ENCODE results near the gene C1GALT1C1L. TPM values are rescaled to one million over a fixed set of nuclear protein-coding genes. Genes with fewer than 3 reads are reported as not detected.

Gene C1GALT1C1L
- total RNA-seq (2012; rRNA removed), result 0.22 and 0.25 TPM in 2 replicates

DNA sequence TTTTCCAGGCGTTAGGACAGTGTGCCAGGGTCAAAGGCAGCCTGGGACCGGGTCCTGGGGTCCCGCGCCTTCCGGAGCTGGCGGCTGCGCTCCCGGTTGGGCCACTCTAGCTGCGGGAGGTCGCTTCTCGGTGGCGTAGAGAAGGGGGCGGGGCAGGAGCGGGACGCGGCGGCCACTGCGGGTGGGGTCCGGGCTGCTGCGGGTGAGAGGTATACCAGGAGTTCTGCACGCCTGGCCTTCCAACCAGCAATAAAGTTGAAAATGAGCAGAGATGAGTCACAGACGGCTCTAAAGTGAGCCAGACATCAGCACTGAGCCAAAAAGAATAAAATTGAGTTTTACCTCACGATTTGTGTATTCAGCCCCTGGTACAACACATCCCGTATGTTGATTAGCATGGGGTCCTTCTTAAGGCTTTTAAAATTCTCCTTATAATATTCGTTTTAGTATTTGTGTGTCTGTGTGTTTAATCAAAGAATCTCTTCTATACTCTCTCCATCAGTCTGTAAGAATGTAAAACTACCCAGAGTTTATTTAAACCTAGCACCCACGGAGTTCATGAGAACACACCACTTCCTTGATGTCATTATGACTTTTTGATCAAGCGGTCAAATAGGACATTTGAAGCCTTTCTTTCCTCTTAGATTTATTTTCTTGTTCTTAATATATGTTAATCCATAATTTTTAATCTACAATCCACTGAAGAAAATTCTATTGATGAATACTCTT, at the start of gene C1GALT1C1L:
C1GALT1C1L (minus strand) TSS at position 108 of the 729 bp plus-strand sequence; CDS start at position 1, 107 bp downstream.
- Histone ChIP-seq H3K27me3 (ENCODE audit: control insufficient read depth, insufficient read depth, low read length) (no peaks in the 10 kb centered on the region), H3K4me1 (ENCODE audit: control insufficient read depth, insufficient read depth, low read length) (peaks cover 7% of the 10 kb centered on the region), H3K9me3 (replicated peaks; ENCODE audit: low read length) (no peaks in the 10 kb centered on the region), H3K9ac (ENCODE audit: low read depth, low read length) (peak within 1 kb of the TSS; percentile 38), H3K4me3 (ENCODE audit: low read length) (peak within 1 kb of the TSS; percentile 67), H3K4me2 (ENCODE audit: low read length) (peak within 1 kb of the TSS; percentile 80), H3K36me3 (ENCODE audit: insufficient read depth, low read length) (no peaks in the 10 kb centered on the region)

GRCh38 chr2:43725711-43726246, 49.5 kb upstream of the C1GALT1C1L start:
- H3K27me3 ChIP-seq (ENCODE audit: control insufficient read depth, insufficient read depth, low read length), result no peaks in the 10 kb centered on the region
- H3K36me3 ChIP-seq (ENCODE audit: insufficient read depth, low read length), result no peaks in the 10 kb centered on the region
- H3K9me3 ChIP-seq (replicated peaks; ENCODE audit: low read length), result no peaks in the 10 kb centered on the region
- H3K4me2 ChIP-seq (ENCODE audit: low read length), result no peak overlapping the region
- H3K9ac ChIP-seq (ENCODE audit: low read depth, low read length), result no peak overlapping the region
- H3K4me3 ChIP-seq (ENCODE audit: low read length), result no peak overlapping the region
- H3K4me1 ChIP-seq (ENCODE audit: control insufficient read depth, insufficient read depth, low read length), result peaks cover 11% of the 10 kb centered on the region

GRCh38 chr2:43724728-43725526, 48.7 kb upstream of the C1GALT1C1L start:
- H3K9me3 ChIP-seq (replicated peaks; ENCODE audit: low read length), result no peaks in the 10 kb centered on the region
- H3K9ac ChIP-seq (ENCODE audit: low read depth, low read length), result no peak overlapping the region
- H3K4me3 ChIP-seq (ENCODE audit: low read length), result no peak overlapping the region
- H3K36me3 ChIP-seq (ENCODE audit: insufficient read depth, low read length), result no peaks in the 10 kb centered on the region
- no peak overlapping the region for H3K4me2 ChIP-seq (ENCODE audit: low read length)
- peaks cover 9% of the 10 kb centered on the region for H3K4me1 ChIP-seq (ENCODE audit: control insufficient read depth, insufficient read depth, low read length)
- H3K27me3 ChIP-seq (ENCODE audit: control insufficient read depth, insufficient read depth, low read length), result no peaks in the 10 kb centered on the region

GRCh38 chr2:43718530-43719124, 42.4 kb upstream of the C1GALT1C1L start:
- Histone ChIP-seq H3K4me1 (ENCODE audit: control insufficient read depth, insufficient read depth, low read length) (peaks cover 22% of the 10 kb centered on the region), H3K9ac (ENCODE audit: low read depth, low read length) (no peak overlapping the region), H3K27me3 (ENCODE audit: control insufficient read depth, insufficient read depth, low read length) (no peaks in the 10 kb centered on the region), H3K9me3 (replicated peaks; ENCODE audit: low read length) (no peaks in the 10 kb centered on the region), H3K36me3 (ENCODE audit: insufficient read depth, low read length) (no peaks in the 10 kb centered on the region), H3K4me2 (ENCODE audit: low read length) (no peak overlapping the region), H3K4me3 (ENCODE audit: low read length) (no peak overlapping the region)

GRCh38 chr2:43717322-43717721, 41.1 kb upstream of the C1GALT1C1L start:
- peaks cover 27% of the 10 kb centered on the region for H3K4me1 ChIP-seq (ENCODE audit: control insufficient read depth, insufficient read depth, low read length)
- H3K36me3 ChIP-seq (ENCODE audit: insufficient read depth, low read length), result no peaks in the 10 kb centered on the region
- no peaks in the 10 kb centered on the region for H3K27me3 ChIP-seq (ENCODE audit: control insufficient read depth, insufficient read depth, low read length)
- H3K4me2 ChIP-seq (ENCODE audit: low read length), result no peak overlapping the region
- H3K4me3 ChIP-seq (ENCODE audit: low read length), result no peak overlapping the region
- H3K9me3 ChIP-seq (replicated peaks; ENCODE audit: low read length), result no peaks in the 10 kb centered on the region
- no peak overlapping the region for H3K9ac ChIP-seq (ENCODE audit: low read depth, low read length)

- Histone ChIP-seq H3K36me3 (ENCODE audit: insufficient read depth, low read length) (no peaks in the 10 kb centered on the region), H3K4me1 (ENCODE audit: control insufficient read depth, insufficient read depth, low read length) (peaks cover 27% of the 10 kb centered on the region), H3K27me3 (ENCODE audit: control insufficient read depth, insufficient read depth, low read length) (no peaks in the 10 kb centered on the region), H3K9ac (ENCODE audit: low read depth, low read length) (no peak overlapping the region), H3K9me3 (replicated peaks; ENCODE audit: low read length) (no peaks in the 10 kb centered on the region), H3K4me3 (ENCODE audit: low read length) (no peak overlapping the region), H3K4me2 (ENCODE audit: low read length) (no peak overlapping the region)
Observed at GRCh38 chr2:43715300-43716098, 39.3 kb upstream of the C1GALT1C1L start.

DNA sequence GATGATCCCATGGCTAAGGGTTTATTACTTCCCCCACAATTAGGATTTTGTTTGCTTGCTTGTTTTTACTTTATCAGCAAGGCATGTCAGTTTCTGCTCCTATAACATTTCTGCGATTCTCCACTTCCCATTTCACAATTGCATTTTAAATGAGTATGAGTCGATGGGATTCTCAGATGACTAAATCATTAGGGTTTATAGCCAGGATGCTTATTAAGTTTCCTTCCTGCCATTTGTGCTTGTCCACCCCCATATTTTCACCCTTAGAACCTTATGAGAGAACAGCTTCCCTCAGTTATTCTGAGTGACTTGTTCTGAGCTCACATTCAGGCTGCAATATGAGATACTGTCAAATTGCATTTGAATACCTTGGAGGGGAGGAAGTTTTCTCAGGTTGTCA, 37.9 kb upstream of the C1GALT1C1L start:
- no peak overlapping the region for H3K4me3 ChIP-seq (ENCODE audit: low read length)
- H3K9ac ChIP-seq (ENCODE audit: low read depth, low read length), result peak overlapping the region; percentile 7
- H3K4me2 ChIP-seq (ENCODE audit: low read length), result peak overlapping the region; percentile 67
- no peaks in the 10 kb centered on the region for H3K27me3 ChIP-seq (ENCODE audit: control insufficient read depth, insufficient read depth, low read length)
- H3K9me3 ChIP-seq (replicated peaks; ENCODE audit: low read length), result no peaks in the 10 kb centered on the region
- peaks cover 27% of the 10 kb centered on the region for H3K4me1 ChIP-seq (ENCODE audit: control insufficient read depth, insufficient read depth, low read length)
- H3K36me3 ChIP-seq (ENCODE audit: insufficient read depth, low read length), result no peaks in the 10 kb centered on the region

DNA sequence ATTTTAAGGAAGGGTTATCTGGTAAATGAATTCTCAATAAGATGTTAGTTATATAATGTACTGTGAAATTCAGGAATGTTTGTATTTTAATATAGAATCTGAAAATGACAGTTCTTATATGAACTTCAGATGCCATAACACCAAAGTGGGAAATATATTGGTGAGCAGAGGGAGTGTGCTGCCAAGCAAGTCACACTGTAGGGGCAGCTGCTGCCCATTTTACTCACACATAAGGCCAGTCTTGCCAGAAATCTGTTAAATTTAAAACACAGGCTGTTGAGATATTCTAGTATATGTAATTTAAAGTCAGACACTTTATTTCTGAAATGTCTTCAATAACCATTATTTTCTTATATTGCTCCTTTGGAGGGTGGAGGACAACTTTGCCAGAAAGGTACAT, 34.6 kb upstream of the C1GALT1C1L start:
- Histone ChIP-seq H3K36me3 (ENCODE audit: insufficient read depth, low read length) (no peaks in the 10 kb centered on the region), H3K9me3 (replicated peaks; ENCODE audit: low read length) (no peaks in the 10 kb centered on the region), H3K9ac (ENCODE audit: low read depth, low read length) (no peak overlapping the region), H3K4me1 (ENCODE audit: control insufficient read depth, insufficient read depth, low read length) (peaks cover 44% of the 10 kb centered on the region), H3K4me3 (ENCODE audit: low read length) (no peak overlapping the region), H3K27me3 (ENCODE audit: control insufficient read depth, insufficient read depth, low read length) (no peaks in the 10 kb centered on the region), H3K4me2 (ENCODE audit: low read length) (no peak overlapping the region)

GRCh38 chr2:43708891-43709290, 32.7 kb upstream of the C1GALT1C1L start:
- H3K27me3 ChIP-seq (ENCODE audit: control insufficient read depth, insufficient read depth, low read length), result no peaks in the 10 kb centered on the region
- H3K9me3 ChIP-seq (replicated peaks; ENCODE audit: low read length), result no peaks in the 10 kb centered on the region
- H3K4me1 ChIP-seq (ENCODE audit: control insufficient read depth, insufficient read depth, low read length), result peaks cover 25% of the 10 kb centered on the region
- no peak overlapping the region for H3K9ac ChIP-seq (ENCODE audit: low read depth, low read length)
- H3K4me3 ChIP-seq (ENCODE audit: low read length), result no peak overlapping the region
- H3K4me2 ChIP-seq (ENCODE audit: low read length), result no peak overlapping the region
- H3K36me3 ChIP-seq (ENCODE audit: insufficient read depth, low read length), result no peaks in the 10 kb centered on the region

- no peak overlapping the region for H3K4me3 ChIP-seq (ENCODE audit: low read length)
- no peaks in the 10 kb centered on the region for H3K9me3 ChIP-seq (replicated peaks; ENCODE audit: low read length)
- no peak overlapping the region for H3K9ac ChIP-seq (ENCODE audit: low read depth, low read length)
- H3K27me3 ChIP-seq (ENCODE audit: control insufficient read depth, insufficient read depth, low read length), result no peaks in the 10 kb centered on the region
- H3K36me3 ChIP-seq (ENCODE audit: insufficient read depth, low read length), result no peaks in the 10 kb centered on the region
- no peak overlapping the region for H3K4me2 ChIP-seq (ENCODE audit: low read length)
- H3K4me1 ChIP-seq (ENCODE audit: control insufficient read depth, insufficient read depth, low read length), result peaks cover 18% of the 10 kb centered on the region
Observed at GRCh38 chr2:43708178-43708577, 31.9 kb upstream of the C1GALT1C1L start.
